Stimulated activated memory B cell treated with anti-CD40 and anti-IgM and Interleukin-4, amounts not matched to agents 10 μg/mL and 1 μg/mL and 100 μg/mL, for 72 hours (primary cell): ENCODE results near the gene MYO1D.
A peak's percentile ranks its signal among the peaks of the same experiment; 100 is the strongest.

Experiments used
- ATAC-seq: fragments of 150-1000 bp; cut with Tn5 transposase; 2 replicates; pipeline ENCODE4 v1.10.0; 2021
- H3K27ac Mint-ChIP-seq: one replicate; pipeline ENCODE4 v1.8.0; 2022; ENCODE audit warnings: mild to moderate bottlenecking, mixed read lengths
- H3K27me3 Mint-ChIP-seq: one replicate; pipeline ENCODE4 v1.8.0; 2022; ENCODE audit warnings: mixed read lengths
- H3K36me3 Mint-ChIP-seq: one replicate; pipeline ENCODE4 v1.8.0; 2022; ENCODE audit warnings: mixed read lengths
- H3K4me1 Mint-ChIP-seq: one replicate; pipeline ENCODE4 v1.8.0; 2022; ENCODE audit warnings: mixed read lengths
- H3K4me3 Mint-ChIP-seq: one replicate; pipeline ENCODE4 v1.8.0; 2022; ENCODE audit warnings: mild to moderate bottlenecking, moderate library complexity, mixed read lengths
- H3K9me3 Mint-ChIP-seq: one replicate; pipeline ENCODE4 v1.8.0; 2022; ENCODE audit warnings: mixed read lengths

Gene MYO1D

DNA sequence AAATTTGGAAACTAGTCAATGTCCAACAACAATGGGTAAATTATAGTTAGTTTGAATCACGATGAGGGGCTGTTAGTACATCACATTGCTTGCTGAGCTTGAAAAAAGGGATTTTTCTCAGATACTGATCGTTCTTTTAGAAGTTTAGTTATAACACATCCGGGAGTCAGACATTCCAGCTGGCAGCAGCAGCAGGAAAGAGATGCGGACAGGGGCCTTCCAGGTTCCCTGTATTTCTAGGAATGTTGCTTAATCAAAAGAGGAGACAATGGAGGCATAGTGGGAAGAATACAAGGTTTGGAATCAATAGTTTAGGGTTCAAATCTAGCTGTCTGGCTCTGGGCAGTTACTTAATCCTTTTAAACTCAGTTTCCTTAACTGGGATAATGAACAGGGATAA, 362.3 kb downstream of the MYO1D start:
- no peaks in the 10 kb centered on the region for H3K36me3 Mint-ChIP-seq
- H3K9me3 Mint-ChIP-seq: no peaks in the 10 kb centered on the region
- H3K4me1 Mint-ChIP-seq: peaks cover 59% of the 10 kb centered on the region
- no peak for ATAC-seq
- peak overlapping the region; percentile 63 for H3K27ac Mint-ChIP-seq
- no peak overlapping the region for H3K4me3 Mint-ChIP-seq
- H3K27me3 Mint-ChIP-seq: no peaks in the 10 kb centered on the region

GRCh38 chr17:32513579-32513978, 363.3 kb downstream of the MYO1D start:
- Mint-ChIP-seq H3K4me1 (peaks cover 55% of the 10 kb centered on the region), H3K4me3 (no peak overlapping the region), H3K27ac (no peak overlapping the region), H3K9me3 (no peaks in the 10 kb centered on the region), H3K36me3 (no peaks in the 10 kb centered on the region), H3K27me3 (no peaks in the 10 kb centered on the region)
- no peak for ATAC-seq

DNA sequence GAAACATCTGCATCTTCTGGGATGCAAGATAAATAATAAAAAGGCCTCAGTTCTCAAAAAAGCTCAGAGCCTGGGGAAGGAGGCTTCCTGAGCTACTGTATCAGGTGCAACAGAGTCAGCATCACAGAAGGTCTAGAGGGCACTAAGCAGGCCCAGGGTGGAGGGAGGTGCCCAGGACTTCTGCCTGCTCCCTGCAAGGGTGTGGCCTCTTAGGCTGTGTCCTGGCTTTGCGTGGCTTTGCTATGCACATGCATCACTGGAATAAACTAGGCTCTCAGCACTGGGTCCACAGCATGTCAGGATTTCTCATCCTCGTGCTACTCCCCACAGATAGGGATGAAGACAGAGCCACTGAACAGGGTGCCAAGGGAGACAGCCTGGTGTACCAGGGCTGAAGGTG, 364.6 kb downstream of the MYO1D start:
- H3K4me3 Mint-ChIP-seq: no peak overlapping the region
- no peak for ATAC-seq
- H3K9me3 Mint-ChIP-seq: no peaks in the 10 kb centered on the region
- no peaks in the 10 kb centered on the region for H3K36me3 Mint-ChIP-seq
- peak overlapping the region; percentile 6 for H3K27ac Mint-ChIP-seq
- H3K4me1 Mint-ChIP-seq: peaks cover 45% of the 10 kb centered on the region
- H3K27me3 Mint-ChIP-seq: no peaks in the 10 kb centered on the region

GRCh38 chr17:32510466-32510865, 366.5 kb downstream of the MYO1D start:
- Mint-ChIP-seq H3K4me3 (no peak overlapping the region), H3K9me3 (no peaks in the 10 kb centered on the region), H3K36me3 (no peaks in the 10 kb centered on the region), H3K27me3 (no peaks in the 10 kb centered on the region), H3K4me1 (peaks cover 33% of the 10 kb centered on the region), H3K27ac (no peak overlapping the region)
- no peak for ATAC-seq

DNA sequence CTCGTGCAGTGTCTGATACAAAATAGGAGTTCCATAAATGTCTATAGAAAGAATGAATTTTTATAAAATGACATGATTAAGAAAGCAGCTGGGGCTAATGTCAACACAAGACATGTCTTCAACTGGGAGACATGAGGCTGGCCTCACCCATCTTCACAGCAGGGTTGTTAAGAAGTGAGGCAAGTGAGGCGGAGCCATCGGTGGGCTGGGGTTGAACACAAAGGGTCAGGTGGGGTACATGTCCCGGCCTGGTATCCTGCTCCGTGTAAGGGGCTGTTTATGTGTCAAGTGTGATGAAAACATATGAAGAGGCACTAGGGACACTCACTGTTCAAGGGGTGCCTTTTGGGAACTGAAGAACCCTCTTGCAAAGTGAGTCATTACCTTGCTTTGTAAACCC, 368.0 kb downstream of the MYO1D start:
- Mint-ChIP-seq H3K4me1 (peaks cover 45% of the 10 kb centered on the region), H3K27ac (no peak overlapping the region), H3K4me3 (no peak overlapping the region), H3K36me3 (no peaks in the 10 kb centered on the region), H3K9me3 (no peaks in the 10 kb centered on the region), H3K27me3 (no peaks in the 10 kb centered on the region)
- no peak for ATAC-seq

GRCh38 chr17:32504166-32504990, 372.5 kb downstream of the MYO1D start:
- Mint-ChIP-seq H3K4me1 (peaks cover 54% of the 10 kb centered on the region), H3K36me3 (no peaks in the 10 kb centered on the region), H3K27me3 (no peaks in the 10 kb centered on the region), H3K4me3 (peak overlapping the region; percentile 50), H3K9me3 (no peaks in the 10 kb centered on the region), H3K27ac (peak overlapping the region; percentile 83)
- ATAC-seq: no peak

- Mint-ChIP-seq H3K27me3 (no peaks in the 10 kb centered on the region), H3K27ac (peak overlapping the region; percentile 83), H3K9me3 (no peaks in the 10 kb centered on the region), H3K36me3 (no peaks in the 10 kb centered on the region), H3K4me3 (peak overlapping the region; percentile 50), H3K4me1 (peaks cover 47% of the 10 kb centered on the region)
- peak; percentile 98 for ATAC-seq
Observed at GRCh38 chr17:32503251-32504165, 373.4 kb downstream of the MYO1D start.

DNA sequence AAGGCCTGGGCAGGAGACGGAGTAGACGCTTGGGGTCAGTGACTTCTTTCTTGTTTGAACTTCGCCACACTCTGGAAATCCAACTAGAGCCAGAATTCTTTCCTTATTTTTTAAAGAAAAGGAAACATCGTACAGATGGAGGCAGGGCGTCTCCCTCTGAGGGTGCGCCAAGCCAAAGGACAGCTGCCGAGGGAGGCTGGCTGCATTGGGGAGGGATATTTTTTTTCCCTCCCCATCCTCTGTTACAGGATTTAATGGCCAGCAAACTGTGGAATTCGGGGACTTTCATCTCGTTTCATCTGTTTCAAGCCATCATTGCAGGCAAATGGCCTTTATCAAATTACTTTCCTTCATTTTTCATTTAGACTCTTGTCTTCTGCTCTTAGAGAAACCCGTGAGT, 374.2 kb downstream of the MYO1D start:
- Mint-ChIP-seq H3K27me3 (no peaks in the 10 kb centered on the region), H3K9me3 (no peaks in the 10 kb centered on the region), H3K4me3 (no peak overlapping the region), H3K27ac (peak overlapping the region; percentile 83), H3K36me3 (no peaks in the 10 kb centered on the region), H3K4me1 (peaks cover 45% of the 10 kb centered on the region)
- no peak for ATAC-seq

GRCh38 chr17:32502013-32502412, 374.9 kb downstream of the MYO1D start:
- Mint-ChIP-seq H3K4me3 (no peak overlapping the region), H3K9me3 (no peaks in the 10 kb centered on the region), H3K4me1 (peaks cover 45% of the 10 kb centered on the region), H3K36me3 (no peaks in the 10 kb centered on the region), H3K27ac (peak overlapping the region; percentile 83), H3K27me3 (no peaks in the 10 kb centered on the region)
- ATAC-seq: no peak

- Mint-ChIP-seq H3K27ac (peak overlapping the region; percentile 31), H3K4me3 (no peak overlapping the region), H3K4me1 (peaks cover 36% of the 10 kb centered on the region), H3K27me3 (no peaks in the 10 kb centered on the region), H3K9me3 (no peaks in the 10 kb centered on the region), H3K36me3 (no peaks in the 10 kb centered on the region)
- ATAC-seq: no peak
Observed at GRCh38 chr17:32498391-32498790, 378.5 kb downstream of the MYO1D start.

- ATAC-seq: no peak
- peaks cover 36% of the 10 kb centered on the region for H3K4me1 Mint-ChIP-seq
- H3K27me3 Mint-ChIP-seq: no peaks in the 10 kb centered on the region
- no peaks in the 10 kb centered on the region for H3K9me3 Mint-ChIP-seq
- no peak overlapping the region for H3K4me3 Mint-ChIP-seq
- H3K27ac Mint-ChIP-seq: peak overlapping the region; percentile 31
- no peaks in the 10 kb centered on the region for H3K36me3 Mint-ChIP-seq
Observed at GRCh38 chr17:32497431-32498205, 379.3 kb downstream of the MYO1D start.

DNA sequence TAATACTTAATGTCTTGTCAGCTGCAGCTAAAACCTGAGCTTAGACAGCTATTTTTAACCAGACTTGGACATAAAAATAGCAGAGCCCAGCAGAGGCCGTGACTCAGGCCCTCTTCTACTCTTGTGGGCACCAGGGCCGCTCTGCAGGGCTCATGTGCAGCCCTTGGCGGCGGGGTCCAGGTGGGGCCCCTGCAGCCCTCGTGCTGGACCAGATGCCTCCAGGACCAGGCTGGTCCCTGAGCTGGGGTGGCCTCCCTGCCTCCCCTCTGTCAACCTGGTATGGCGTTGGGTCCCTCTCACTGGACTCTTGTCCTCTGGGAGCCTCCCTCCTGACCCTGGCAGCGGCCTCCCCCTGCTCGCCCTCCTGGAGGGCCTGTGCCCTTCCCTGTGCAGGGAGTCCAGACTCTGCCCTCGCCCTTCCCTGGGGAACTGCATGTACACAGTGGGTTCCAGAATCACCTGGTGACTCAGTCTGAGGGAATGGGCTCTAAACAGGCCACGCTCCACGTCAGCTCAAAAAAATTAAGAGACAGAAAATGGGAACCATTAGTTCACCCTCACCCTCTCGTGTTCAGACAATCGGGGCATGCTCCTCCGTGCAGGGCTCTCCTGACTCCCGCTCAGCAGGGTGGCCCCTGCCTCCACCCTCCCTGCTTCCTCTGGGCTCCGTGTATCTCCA, 380.4 kb downstream of the MYO1D start:
- Mint-ChIP-seq H3K9me3 (no peaks in the 10 kb centered on the region), H3K27me3 (no peaks in the 10 kb centered on the region), H3K36me3 (no peaks in the 10 kb centered on the region), H3K4me3 (no peak overlapping the region), H3K27ac (no peak overlapping the region), H3K4me1 (peaks cover 37% of the 10 kb centered on the region)
- no peak for ATAC-seq

DNA sequence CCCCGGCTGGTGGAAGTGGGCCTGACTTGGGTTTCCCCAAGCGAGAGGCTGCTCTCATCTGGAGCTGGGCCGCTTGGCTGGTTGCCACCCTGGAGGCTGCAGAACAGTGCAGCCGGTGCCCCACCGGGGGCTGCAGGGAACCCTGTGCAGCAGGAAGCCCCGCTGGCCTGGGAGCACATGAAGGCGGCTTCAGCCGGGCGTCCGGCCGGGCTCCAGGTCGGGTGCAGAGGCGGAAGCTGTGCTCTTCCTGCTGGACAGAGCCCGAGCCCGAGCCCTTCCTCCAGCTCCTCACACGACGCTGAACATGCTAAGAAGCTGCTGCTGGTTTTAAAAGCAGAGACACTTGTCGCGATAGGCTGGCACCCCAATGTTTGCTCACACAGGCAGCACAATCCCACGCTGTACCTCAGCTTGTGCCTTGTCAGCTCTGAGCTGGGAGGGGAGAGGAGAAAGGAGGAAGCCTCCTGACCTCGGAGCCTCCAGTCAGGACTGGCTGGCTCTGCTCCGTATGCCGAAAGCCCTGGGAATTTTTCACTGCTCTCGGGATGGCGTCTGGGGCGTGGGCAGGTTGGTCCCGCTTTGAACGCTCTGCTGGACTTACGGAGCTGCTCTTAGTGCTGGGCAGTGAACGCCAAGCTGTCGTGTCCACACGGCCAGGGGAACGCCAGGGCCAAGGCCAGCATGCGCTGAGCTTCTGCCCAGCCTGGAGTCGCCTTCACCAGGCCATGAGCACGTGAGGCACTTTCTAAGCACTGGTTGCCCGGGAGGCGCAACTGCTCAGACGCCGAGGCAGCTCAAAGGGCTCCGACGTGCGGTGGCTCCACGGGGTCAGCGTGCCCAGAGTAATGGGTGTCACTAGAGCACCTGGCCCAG, 381.3 kb downstream of the MYO1D start:
- no peak overlapping the region for H3K4me3 Mint-ChIP-seq
- H3K27me3 Mint-ChIP-seq: no peaks in the 10 kb centered on the region
- H3K27ac Mint-ChIP-seq: no peak overlapping the region
- peaks cover 46% of the 10 kb centered on the region for H3K4me1 Mint-ChIP-seq
- H3K9me3 Mint-ChIP-seq: no peaks in the 10 kb centered on the region
- H3K36me3 Mint-ChIP-seq: no peaks in the 10 kb centered on the region
- ATAC-seq: peak; percentile 44
